ENCODE results near the gene ITGA4.

Gene ITGA4

DNA sequence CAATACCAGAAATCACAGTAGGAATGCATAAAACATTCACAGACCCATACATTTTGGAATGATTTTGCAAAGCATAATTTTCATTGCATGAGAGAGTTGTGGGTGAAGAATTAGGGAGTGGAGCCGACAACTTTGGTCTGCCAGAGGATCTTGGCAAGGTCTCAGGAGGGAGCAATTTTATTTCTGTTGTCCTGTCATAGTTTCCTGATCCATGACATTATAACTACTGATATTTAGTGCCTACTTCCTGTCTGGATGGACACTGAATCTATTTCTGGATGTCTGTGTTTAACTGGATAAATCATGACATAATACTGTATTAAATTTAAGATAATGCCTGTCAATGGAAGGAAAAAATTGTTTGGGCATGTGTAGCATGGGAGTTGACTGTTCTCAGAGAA lies 2.4 kb downstream of the ITGA4 start:
- DNase-seq, result no peak

GRCh38 chr2:181461056-181461997 lies 4.1 kb downstream of the ITGA4 start:
- no peak for DNase-seq

DNA sequence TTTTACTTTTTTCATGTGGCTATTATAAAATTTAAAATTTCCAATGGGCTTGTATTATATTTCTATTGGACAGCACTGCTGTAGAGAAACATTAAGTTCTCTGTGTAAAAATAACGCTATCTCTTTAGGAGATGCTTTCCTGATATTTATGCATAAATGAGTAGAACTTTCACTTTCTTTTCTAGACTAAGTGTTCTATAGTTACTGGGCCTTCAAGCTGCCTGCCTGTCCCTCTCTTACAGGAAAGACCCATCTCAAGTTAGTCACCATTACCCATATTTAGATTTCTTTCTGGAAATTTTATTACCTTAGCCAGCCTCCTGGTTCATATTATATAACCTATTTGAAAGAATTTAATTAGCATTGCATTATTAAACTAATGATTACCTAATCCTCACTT lies 4.8 kb downstream of the ITGA4 start:
- DNase-seq, result no peak

GRCh38 chr2:181463588-181463987 lies 6.4 kb downstream of the ITGA4 start:
- no peak for DNase-seq

DNA sequence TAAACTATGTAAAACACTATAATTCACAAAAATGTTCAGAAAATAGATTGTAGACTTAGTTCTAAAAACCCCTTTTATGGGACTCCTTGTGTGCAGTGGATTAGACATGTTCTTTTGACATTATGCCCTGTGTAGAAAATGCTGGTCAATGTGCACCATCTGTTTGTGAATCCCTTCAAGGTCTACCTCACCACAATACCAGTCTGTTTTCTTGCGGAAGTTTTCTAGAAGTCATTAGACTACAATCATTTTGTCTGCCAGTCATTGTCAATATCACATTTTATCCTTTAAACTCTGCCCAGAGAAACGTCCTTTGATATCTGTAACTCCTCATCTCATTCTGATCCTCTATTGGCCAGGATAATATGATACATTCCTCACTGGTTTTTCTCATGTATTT lies 7.8 kb downstream of the ITGA4 start:
- no peak for DNase-seq

DNA sequence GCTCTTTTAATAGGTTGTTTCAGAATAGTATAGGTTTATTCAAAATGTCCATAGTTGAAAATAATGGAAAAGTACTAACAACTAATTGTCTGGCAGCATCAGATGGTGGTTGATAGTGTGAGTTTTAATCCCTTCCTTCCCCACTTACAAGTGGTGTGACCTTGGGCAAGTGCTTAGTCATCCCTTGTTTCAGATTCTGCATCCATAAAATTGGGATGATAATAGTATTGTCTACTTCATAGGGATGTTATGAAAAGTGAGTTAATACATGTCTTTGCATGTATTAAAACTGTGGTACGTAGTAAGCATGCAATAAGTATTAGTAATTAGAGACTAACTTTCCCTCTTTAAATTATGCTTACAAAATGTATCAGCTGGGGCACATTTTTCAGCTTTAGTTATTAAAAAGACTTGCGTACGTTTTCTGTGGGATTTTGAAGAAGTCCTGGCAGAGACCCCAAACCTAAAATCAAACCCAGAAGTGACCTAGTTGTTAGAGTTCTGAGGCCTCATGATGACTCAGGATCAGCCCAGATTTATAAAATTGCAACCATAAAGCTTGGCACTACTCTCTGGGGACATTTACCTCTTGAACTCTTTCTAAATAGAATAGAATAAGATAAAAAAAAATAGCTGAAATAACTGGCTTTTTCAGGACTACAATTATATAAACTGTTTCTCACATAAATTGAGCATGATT lies 8.6 kb downstream of the ITGA4 start:
- no peak for DNase-seq

- peak; percentile 89 for DNase-seq
These were observed 9.7 kb downstream of the ITGA4 start for GRCh38 chr2:181466661-181467576.

DNA sequence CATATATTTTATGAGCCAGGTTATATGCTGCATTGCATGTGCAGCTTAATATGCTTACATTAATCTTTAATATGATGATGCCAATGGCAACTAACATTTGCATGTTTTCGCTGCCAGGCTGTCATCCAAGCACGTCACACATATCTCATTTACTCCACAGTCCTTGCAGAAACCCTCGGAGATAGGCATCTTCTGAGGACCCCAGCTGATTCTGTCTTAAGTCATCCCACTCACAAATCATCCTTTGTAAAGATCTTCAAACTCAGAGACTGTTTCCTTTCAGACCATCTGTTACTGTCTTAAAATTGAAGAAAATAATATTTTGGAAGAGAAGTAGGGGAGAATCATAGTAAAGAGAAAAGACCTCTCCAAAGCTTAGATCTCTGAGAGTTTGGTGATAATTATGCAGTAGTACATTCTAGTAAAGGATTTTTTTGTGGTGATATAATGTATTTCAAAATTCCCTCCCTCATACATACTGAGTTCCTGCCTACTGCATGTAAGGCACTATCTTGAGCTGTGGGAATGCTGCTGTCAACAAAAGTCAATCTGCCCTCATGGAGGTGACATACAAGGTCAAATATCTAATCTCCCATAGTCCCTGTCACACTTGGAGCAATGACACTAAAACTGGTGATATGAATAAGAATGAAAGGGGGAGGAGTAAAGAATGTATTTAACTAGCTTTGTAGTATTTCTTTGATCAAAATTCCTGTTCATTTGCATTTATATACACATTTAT lies 11.0 kb downstream of the ITGA4 start:
- no peak for DNase-seq

GRCh38 chr2:181468811-181469210 lies 11.6 kb downstream of the ITGA4 start:
- no peak for DNase-seq

DNA sequence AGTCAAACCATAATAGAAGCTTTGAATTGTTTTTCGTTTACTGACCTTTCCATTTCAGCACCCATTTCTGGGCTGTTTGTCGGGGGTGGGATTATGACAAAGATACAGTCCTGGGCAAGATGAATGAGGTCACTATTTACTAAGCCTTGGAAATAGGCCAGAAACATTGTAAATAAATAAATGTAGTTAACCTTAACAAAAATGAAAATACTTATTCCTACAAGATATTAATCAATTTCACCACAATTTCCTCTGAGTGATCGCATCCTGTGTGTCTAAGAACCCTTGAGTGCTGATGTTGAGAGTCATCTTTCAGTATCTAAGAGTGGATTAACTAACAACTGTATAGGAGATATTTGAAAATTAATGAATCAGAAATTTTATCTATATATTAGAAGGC lies 14.0 kb downstream of the ITGA4 start:
- no peak for DNase-seq

DNA sequence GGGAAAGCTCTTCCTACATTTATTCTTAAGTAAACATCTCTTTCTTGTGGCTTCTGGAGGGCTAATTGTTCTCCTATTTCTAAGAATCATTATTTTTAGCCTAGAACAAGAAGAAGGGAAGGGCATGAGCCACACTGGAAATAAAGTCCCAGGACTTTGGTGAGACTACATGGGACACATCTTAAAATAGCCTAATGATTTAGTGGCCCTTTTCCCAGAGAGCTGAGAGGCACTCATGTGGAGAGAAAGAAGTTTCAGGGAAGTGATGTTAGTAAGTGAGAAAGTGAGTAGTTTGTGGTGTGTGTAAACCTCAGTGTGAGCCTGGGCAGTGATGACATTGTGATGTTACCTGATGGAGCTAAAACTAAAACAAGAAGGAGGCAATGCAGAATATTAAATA lies 14.6 kb downstream of the ITGA4 start:
- no peak for DNase-seq

DNA sequence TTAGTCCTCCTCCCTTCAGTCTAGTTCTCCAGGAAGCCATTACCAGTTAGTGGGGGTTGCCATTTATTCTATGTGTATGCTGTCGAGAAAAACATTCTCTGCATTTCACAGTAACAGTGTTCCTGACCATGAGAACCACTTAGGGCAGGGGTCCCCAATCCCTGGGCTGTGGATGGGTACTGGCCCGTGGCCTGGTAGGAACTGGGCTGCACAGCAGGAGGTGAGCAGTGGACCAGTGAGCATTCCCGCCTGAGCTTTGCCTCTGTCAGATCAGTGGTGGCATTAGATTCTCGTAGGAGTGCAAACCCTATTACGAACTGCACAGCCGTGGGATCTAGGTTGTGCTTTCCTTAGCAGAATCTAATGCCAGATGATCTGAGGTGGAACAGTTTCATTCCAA lies 15.8 kb downstream of the ITGA4 start:
- no peak for DNase-seq

DNA sequence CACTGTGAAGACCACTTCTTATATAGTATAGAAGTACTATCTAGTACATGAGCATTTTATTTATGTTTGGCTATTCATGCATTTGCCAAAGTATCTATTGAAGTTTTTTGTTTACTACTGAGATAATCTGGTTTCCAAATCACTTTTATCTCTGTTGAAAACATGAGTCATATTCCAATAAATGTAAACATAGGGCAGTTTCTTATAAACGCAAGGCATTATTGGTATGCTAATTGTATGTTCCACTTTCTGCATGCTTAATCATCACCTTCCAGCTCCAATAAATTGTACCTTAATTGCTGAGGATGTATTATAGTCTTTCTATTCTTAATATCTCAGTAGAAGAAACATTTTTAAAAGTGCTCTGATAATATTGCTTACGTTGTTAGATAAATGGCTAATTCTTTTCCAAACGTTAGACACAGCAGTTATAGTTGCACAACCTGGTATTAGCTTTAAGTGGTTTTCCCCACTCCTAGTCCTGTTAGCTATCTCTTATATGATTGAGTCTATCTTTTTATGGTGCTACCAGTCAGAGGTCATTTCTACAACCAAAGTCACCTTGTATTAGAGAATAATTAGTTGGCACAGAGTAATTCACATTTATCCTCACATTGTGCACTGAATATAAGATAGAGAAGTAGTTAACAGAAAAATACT lies 17.2 kb downstream of the ITGA4 start:
- DNase-seq, result no peak

- DNase-seq, result no peak
These were observed 26.0 kb downstream of the ITGA4 start for GRCh38 chr2:181483211-181483610.

GRCh38 chr2:181483876-181484275 lies 26.7 kb downstream of the ITGA4 start:
- no peak for DNase-seq

- DNase-seq, result no peak
These were observed 27.9 kb downstream of the ITGA4 start for GRCh38 chr2:181484851-181485637.

GRCh38 chr2:181485638-181485946 lies 28.4 kb downstream of the ITGA4 start:
- no peak for DNase-seq

- no peak for DNase-seq
These were observed 42.0 kb downstream of the ITGA4 start for GRCh38 chr2:181499231-181499630.

DNA sequence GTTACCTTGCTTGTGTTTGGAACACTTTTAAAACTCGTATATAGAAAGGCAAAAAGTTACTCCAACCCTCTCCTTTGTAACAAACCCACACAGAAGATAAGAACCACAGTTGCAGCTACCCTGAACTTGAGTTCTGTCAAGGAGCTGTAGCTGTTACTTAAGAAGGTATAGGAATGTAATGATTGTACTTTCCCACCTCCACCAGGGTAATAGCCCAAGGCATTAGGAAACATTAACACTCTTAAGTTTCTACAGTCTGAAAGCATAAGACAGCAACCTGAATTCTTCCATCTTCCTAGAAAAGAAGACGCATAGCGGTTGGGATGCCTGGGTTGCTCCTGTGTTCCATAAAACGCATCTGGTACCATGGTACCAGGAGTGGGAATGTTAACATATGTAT lies 43.0 kb downstream of the ITGA4 start:
- no peak for DNase-seq

DNA sequence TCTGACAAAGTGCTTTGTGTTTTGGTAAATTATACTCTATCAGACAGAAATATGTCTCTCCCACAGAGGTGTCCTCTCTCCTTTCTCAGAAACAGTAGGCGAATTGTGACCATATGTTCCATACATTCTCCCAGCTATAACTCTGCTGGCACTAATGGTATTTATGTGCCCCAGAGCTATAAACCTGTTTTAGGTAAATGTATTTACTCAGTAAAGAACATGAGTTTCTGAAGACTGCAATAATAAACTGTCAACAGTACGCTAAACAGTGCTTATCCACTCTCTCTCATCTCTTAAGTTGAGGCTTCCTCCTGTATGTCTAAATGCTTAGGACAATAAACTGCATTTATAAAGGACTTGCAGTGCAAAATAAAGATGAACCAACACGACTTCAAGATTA lies 58.5 kb downstream of the ITGA4 start:
- no peak for DNase-seq

- no peak for DNase-seq
These were observed 59.8 kb downstream of the ITGA4 start for GRCh38 chr2:181516992-181517391.
